Measurements from ENCODE around the gene MRPL54. TPM values are rescaled to one million over a fixed set of nuclear protein-coding genes. Genes with fewer than 3 reads are reported as not detected.
"Not testable (repeated sequence)": the region's sequence is repeated elsewhere in the genome, so short reads cannot be mapped to it uniquely, and the experiment has no call there.

Gene MRPL54
- total RNA-seq, 1 donor from 2014 or later, result 72.9 TPM

- DNase-seq (ENCODE audit: low read depth in 2 of 2), result no peak
Observed at GRCh38 chr19:3740431-3740830, 22.1 kb upstream of the MRPL54 start.

- peak in 1 of 2 donors; percentile 23 for DNase-seq (ENCODE audit: low read depth in 2 of 2)
Observed at GRCh38 chr19:3743486-3743885, 19.0 kb upstream of the MRPL54 start.

- DNase-seq (ENCODE audit: low read depth in 2 of 2), result no peak
Observed at GRCh38 chr19:3745363-3746045, 17.0 kb upstream of the MRPL54 start.

GRCh38 chr19:3746371-3747056, 16.0 kb upstream of the MRPL54 start:
- no peak for DNase-seq (ENCODE audit: low read depth in 2 of 2)

GRCh38 chr19:3748965-3749364, 13.5 kb upstream of the MRPL54 start:
- DNase-seq (ENCODE audit: low read depth in 2 of 2), result no peak

- no peak for DNase-seq (ENCODE audit: low read depth in 2 of 2)
Observed at GRCh38 chr19:3750211-3750610, 12.3 kb upstream of the MRPL54 start.

GRCh38 chr19:3751236-3751635, 11.2 kb upstream of the MRPL54 start:
- DNase-seq (ENCODE audit: low read depth in 2 of 2), result no peak

GRCh38 chr19:3752492-3752891, 10.0 kb upstream of the MRPL54 start:
- no peak for DNase-seq (ENCODE audit: low read depth in 2 of 2)

GRCh38 chr19:3753631-3754410, 8.7 kb upstream of the MRPL54 start:
- DNase-seq (ENCODE audit: low read depth in 2 of 2), result no peak

GRCh38 chr19:3757705-3758104, 4.8 kb upstream of the MRPL54 start:
- DNase-seq (ENCODE audit: low read depth in 2 of 2), result not testable (repeated sequence)

GRCh38 chr19:3758297-3758696, 4.2 kb upstream of the MRPL54 start:
- DNase-seq (ENCODE audit: low read depth in 2 of 2), result not testable (repeated sequence)

- no peak for DNase-seq (ENCODE audit: low read depth in 2 of 2)
Observed at GRCh38 chr19:3759482-3760254, 2.8 kb upstream of the MRPL54 start.

GRCh38 chr19:3760871-3761361, 1.6 kb upstream of the MRPL54 start:
- DNase-seq (ENCODE audit: low read depth in 2 of 2), result peak in 1 of 2 donors; percentile 21

- DNase-seq (ENCODE audit: low read depth in 2 of 2), result peak; percentile 79 to 90
Observed at GRCh38 chr19:3761382-3762129, 926 bp upstream of the MRPL54 start, which contains the start of gene APBA3. APBA3 (minus strand) TSS chr19:3761692; CDS start chr19:3760264, 1,428 bp downstream.

GRCh38 chr19:3762130-3762473, 380 bp upstream of the MRPL54 start:
- no peak for DNase-seq (ENCODE audit: low read depth in 2 of 2)

GRCh38 chr19:3765121-3765520, 2.6 kb downstream of the MRPL54 start:
- peak in 1 of 2 donors; percentile 46 for DNase-seq (ENCODE audit: low read depth in 2 of 2)

- not testable (repeated sequence) for DNase-seq (ENCODE audit: low read depth in 2 of 2)
Observed at GRCh38 chr19:3765757-3766156, 3.3 kb downstream of the MRPL54 start.

- no peak for DNase-seq (ENCODE audit: low read depth in 2 of 2)
Observed at GRCh38 chr19:3766520-3766919, 4.0 kb downstream of the MRPL54 start.

GRCh38 chr19:3767050-3767449, 4.6 kb downstream of the MRPL54 start:
- DNase-seq (ENCODE audit: low read depth in 2 of 2), result no peak

GRCh38 chr19:3768015-3768747, 5.7 kb downstream of the MRPL54 start:
- DNase-seq (ENCODE audit: low read depth in 2 of 2), result peak in 1 of 2 donors; percentile 22
